ENCODE measurements around the gene NR2E3.
"Not testable (repeated sequence)": the region's sequence is repeated elsewhere in the genome, so short reads cannot be mapped to it uniquely, and the experiment has no call there.

The NR2E3 gene

DNA sequence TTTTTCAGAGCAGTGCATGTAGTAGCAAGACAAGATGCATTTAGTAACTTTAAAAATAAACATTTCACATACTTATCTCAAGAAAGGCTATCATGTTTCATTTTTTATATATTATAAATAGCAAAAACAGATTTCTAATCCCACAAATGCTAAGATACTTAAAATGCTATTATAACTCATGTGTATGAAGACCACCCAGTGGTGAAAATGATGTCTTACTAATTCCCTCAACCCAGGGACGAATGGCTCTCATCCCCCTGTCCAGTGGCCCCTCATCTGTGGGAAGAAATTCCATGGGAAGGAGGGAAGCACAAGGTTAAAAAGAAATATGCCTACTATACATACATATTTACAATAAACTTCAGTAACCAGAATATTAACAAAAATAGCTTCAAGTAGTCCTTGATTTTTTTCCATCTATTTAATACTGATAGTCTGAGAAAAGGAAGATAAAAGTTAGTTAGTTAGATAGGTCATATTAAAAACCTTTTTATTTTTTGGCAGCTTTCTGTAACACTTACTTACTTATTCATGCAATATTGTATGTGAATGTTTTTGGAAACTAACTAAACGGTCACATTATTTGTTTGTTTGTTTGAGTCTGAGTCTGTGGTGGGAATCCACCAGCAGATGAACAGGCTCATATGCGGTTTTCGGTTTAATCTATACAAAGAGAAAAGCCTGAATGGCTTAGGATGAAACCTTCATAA, 14.8 kb downstream of the NR2E3 start:
- peaks cover 18% of the 10 kb centered on the region for H3K4me1 Mint-ChIP-seq
- TF ChIP-seq, protein P1, sequence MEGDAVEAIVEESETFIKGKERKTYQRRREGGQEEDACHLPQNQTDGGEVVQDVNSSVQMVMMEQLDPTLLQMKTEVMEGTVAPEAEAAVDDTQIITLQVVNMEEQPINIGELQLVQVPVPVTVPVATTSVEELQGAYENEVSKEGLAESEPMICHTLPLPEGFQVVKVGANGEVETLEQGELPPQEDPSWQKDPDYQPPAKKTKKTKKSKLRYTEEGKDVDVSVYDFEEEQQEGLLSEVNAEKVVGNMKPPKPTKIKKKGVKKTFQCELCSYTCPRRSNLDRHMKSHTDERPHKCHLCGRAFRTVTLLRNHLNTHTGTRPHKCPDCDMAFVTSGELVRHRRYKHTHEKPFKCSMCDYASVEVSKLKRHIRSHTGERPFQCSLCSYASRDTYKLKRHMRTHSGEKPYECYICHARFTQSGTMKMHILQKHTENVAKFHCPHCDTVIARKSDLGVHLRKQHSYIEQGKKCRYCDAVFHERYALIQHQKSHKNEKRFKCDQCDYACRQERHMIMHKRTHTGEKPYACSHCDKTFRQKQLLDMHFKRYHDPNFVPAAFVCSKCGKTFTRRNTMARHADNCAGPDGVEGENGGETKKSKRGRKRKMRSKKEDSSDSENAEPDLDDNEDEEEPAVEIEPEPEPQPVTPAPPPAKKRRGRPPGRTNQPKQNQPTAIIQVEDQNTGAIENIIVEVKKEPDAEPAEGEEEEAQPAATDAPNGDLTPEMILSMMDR (IDR thresholded peaks at IDR 0.05), result no peak
- H3K9me3 Mint-ChIP-seq, result peaks cover 41% of the 10 kb centered on the region
- no peak for DNase-seq
- no peak overlapping the region for H3K4me3 Mint-ChIP-seq
- no peaks in the 10 kb centered on the region for H3K27me3 Mint-ChIP-seq (ENCODE audit: low read depth, poor library complexity)
- H3K36me3 Mint-ChIP-seq (ENCODE audit: low read depth), result peaks cover 95% of the 10 kb centered on the region
- no peak overlapping the region for H3K27ac Mint-ChIP-seq

DNA sequence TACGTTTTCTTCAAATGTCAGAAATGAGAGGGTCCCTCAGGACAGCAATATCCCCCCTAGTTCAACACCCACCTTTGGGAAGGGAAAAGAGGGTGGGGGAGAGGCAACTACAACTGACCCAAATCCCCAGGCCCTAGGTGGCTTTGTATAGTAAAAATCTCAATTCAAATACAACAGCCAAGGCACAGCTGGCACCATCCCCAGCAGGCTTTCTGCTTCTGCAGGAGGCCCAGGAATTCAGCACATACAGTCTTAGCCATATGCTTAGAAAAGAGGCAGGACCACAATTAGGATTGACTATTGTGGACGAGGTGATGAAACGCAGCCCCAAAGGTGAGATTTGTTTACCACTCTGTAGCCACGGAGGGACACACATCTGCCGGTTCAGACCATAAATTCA, 15.8 kb downstream of the NR2E3 start:
- Mint-ChIP-seq H3K9me3 (peaks cover 31% of the 10 kb centered on the region), H3K27me3 (ENCODE audit: low read depth, poor library complexity) (no peaks in the 10 kb centered on the region), H3K4me3 (no peak overlapping the region), H3K27ac (no peak overlapping the region), H3K4me1 (peaks cover 18% of the 10 kb centered on the region), H3K36me3 (ENCODE audit: low read depth) (peaks cover 87% of the 10 kb centered on the region)
- DNase-seq, result no peak
- TF ChIP-seq, protein P1 (IDR thresholded peaks at IDR 0.05), result no peak

DNA sequence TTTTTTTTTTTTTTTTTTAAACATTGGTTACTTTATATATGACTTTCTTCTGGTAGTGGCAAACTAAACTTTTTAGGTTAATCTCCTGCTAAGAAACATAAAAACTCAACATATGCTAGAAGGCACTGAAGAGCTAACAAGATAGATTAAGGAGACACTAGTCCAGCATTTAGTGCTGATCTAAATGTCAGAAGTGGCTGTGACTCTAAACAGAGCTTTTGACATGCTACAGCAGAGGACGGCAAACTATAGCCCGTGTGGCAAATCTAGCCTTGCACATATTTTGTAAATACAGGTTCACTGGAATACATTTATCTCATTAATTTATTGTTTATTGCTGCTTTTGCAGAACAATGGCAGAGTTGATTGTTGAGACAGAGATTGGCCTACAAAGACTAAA, 20.6 kb downstream of the NR2E3 start:
- H3K27ac Mint-ChIP-seq, result no peak overlapping the region
- H3K27me3 Mint-ChIP-seq (ENCODE audit: low read depth, poor library complexity), result no peaks in the 10 kb centered on the region
- H3K4me3 Mint-ChIP-seq, result no peak overlapping the region
- TF ChIP-seq, protein P1 (IDR thresholded peaks at IDR 0.05), result no peak
- no peaks in the 10 kb centered on the region for H3K9me3 Mint-ChIP-seq
- peaks cover 9% of the 10 kb centered on the region for H3K4me1 Mint-ChIP-seq
- no peak for DNase-seq
- peaks cover 41% of the 10 kb centered on the region for H3K36me3 Mint-ChIP-seq (ENCODE audit: low read depth)

DNA sequence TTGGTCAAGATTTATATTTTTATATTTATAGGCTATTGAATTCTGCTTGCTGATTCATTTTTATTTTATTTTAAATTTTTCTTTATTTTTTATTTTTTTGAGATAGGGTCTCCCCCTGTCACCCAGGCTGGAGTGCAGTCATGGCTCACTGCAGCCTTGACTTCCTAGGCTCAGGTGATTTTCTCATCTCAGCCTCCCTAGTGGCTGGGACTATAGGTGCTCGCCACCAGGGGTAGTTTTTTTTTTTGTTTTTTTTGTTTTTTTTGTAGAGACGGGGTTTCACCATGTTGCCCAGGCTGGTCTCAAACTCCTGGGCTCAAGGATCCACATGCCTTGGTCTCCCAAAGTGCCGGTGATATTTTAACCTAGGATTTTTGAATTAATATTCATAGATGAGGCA, 31.2 kb downstream of the NR2E3 start:
- H3K36me3 Mint-ChIP-seq (ENCODE audit: low read depth), result peaks cover 29% of the 10 kb centered on the region
- no peaks in the 10 kb centered on the region for H3K27me3 Mint-ChIP-seq (ENCODE audit: low read depth, poor library complexity)
- H3K9me3 Mint-ChIP-seq, result no peaks in the 10 kb centered on the region
- no peak overlapping the region for H3K27ac Mint-ChIP-seq
- DNase-seq, result no peak
- TF ChIP-seq, protein P1 (IDR thresholded peaks at IDR 0.05), result no peak
- H3K4me3 Mint-ChIP-seq, result no peak overlapping the region
- no peaks in the 10 kb centered on the region for H3K4me1 Mint-ChIP-seq

DNA sequence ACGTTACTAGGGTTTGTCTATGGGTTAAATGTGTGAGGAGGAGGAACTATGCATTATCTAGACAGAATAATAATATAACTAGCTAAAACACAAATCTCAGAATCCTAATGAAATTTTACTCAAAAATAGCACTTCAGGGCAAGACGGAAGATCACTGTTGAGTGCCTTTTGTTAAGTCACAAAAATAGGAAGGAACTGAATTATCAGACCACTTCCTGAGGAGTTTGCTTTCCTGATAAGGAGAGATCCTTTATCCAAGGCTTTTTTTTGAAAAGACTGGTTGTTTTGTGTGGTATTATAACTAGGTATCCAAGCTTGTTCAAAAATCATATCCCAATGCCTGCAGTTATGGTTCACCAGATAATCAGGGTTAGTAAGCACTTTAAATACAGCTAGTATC, 34.6 kb downstream of the NR2E3 start:
- Mint-ChIP-seq H3K9me3 (no peaks in the 10 kb centered on the region), H3K27me3 (ENCODE audit: low read depth, poor library complexity) (no peaks in the 10 kb centered on the region), H3K4me1 (no peaks in the 10 kb centered on the region), H3K4me3 (no peak overlapping the region), H3K27ac (no peak overlapping the region), H3K36me3 (ENCODE audit: low read depth) (peaks cover 62% of the 10 kb centered on the region)
- no peak for DNase-seq
- TF ChIP-seq, protein P1 (IDR thresholded peaks at IDR 0.05), result no peak

DNA sequence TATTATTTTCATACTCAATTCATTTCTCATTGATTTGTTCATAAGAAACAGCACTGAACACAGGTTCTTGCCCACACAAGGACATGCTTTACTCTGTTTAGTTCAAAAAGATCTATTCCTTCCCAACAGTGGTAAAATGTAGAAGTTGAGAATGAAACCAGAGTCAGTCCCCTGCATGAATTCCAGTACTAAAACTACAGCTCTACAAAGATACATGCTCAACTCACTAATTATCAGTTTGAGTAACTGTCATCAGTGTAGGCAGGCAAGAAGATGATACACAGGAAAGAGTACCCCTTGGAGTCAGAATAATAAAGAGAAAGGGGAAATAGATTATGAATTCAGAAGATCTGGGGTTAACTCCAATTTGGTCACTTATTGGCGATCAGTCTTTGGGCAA, 43.2 kb downstream of the NR2E3 start:
- Mint-ChIP-seq H3K4me1 (no peaks in the 10 kb centered on the region), H3K27ac (no peak overlapping the region), H3K36me3 (ENCODE audit: low read depth) (peaks cover 40% of the 10 kb centered on the region)

DNA sequence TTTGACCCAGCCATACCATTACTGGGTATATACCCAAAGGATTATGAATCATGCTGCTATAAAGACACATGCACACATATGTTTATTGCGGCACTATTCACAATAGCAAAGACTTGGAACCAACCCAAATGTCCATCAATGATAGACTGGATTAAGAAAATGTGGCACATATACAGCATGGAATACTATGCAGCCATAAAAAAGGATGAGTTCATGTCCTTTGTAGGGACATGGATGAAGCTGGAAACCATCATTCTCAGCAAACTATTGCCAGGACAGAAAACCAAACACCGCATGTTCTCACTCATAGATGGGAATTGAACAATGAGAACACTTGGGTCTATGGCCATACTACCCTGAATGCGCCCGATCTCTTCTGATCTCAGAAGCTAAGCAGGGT, 47.9 kb downstream of the NR2E3 start:
- not testable (repeated sequence) for H3K9me3 Mint-ChIP-seq; DNase-seq; H3K27ac Mint-ChIP-seq; H3K4me3 Mint-ChIP-seq; H3K27me3 Mint-ChIP-seq (ENCODE audit: low read depth, poor library complexity); H3K4me1 Mint-ChIP-seq
- peaks cover 42% of the 10 kb centered on the region for H3K36me3 Mint-ChIP-seq (ENCODE audit: low read depth)

More for the DNA sequence above, 43.2 kb downstream of the NR2E3 start:
- no peak for DNase-seq
- TF ChIP-seq, protein P1 (IDR thresholded peaks at IDR 0.05), result no peak
- Mint-ChIP-seq H3K9me3 (peaks cover 3% of the 10 kb centered on the region), H3K4me3 (no peak overlapping the region), H3K27me3 (ENCODE audit: low read depth, poor library complexity) (no peaks in the 10 kb centered on the region)

Data from nephron progenitor cell (in vitro differentiated cells).